Measurements from ENCODE around the gene HGF. TPM values are rescaled to one million over a fixed set of nuclear protein-coding genes. Genes with fewer than 3 reads are reported as not detected.

The HGF gene
- polyA plus RNA-seq, 1 experiment: 1.1 TPM

DNA sequence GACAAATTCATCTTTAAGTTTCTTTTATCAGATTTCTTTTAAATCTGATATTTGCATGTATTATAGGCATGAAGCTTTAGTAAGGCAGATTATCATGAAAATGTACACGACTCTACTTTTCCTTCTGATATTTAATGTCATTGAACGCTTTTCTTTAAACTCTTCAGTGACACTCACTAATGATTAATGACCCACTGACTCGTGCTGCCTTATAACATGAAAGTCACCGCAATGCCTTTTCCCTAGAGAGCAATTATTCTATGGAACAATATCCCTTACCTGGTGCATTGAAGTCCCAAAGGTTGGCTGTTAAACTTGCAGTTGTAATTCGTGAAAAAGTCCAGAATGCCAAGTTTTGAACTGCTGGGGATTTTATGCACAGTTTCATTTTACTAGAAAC lies 33.4 kb upstream of the HGF start:
- TF ChIP-seq, protein P1, sequence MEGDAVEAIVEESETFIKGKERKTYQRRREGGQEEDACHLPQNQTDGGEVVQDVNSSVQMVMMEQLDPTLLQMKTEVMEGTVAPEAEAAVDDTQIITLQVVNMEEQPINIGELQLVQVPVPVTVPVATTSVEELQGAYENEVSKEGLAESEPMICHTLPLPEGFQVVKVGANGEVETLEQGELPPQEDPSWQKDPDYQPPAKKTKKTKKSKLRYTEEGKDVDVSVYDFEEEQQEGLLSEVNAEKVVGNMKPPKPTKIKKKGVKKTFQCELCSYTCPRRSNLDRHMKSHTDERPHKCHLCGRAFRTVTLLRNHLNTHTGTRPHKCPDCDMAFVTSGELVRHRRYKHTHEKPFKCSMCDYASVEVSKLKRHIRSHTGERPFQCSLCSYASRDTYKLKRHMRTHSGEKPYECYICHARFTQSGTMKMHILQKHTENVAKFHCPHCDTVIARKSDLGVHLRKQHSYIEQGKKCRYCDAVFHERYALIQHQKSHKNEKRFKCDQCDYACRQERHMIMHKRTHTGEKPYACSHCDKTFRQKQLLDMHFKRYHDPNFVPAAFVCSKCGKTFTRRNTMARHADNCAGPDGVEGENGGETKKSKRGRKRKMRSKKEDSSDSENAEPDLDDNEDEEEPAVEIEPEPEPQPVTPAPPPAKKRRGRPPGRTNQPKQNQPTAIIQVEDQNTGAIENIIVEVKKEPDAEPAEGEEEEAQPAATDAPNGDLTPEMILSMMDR (IDR thresholded peaks at IDR 0.05; ENCODE audit: insufficient read depth, low read depth, low read length): no peak
- H3K36me3 ChIP-seq (ENCODE audit: control insufficient read depth, insufficient read depth, low read length): no peaks in the 10 kb centered on the region
- DNase-seq (ENCODE audit: low read depth): no peak
- ChIA-PET POLR2A (no interaction called here), CTCF (no interaction called here)
- H3K4me3 ChIP-seq (ENCODE audit: low read depth, low read length): no peak overlapping the region
- H3K27me3 ChIP-seq (ENCODE audit: control insufficient read depth, insufficient read depth, low read length): no peaks in the 10 kb centered on the region

DNA sequence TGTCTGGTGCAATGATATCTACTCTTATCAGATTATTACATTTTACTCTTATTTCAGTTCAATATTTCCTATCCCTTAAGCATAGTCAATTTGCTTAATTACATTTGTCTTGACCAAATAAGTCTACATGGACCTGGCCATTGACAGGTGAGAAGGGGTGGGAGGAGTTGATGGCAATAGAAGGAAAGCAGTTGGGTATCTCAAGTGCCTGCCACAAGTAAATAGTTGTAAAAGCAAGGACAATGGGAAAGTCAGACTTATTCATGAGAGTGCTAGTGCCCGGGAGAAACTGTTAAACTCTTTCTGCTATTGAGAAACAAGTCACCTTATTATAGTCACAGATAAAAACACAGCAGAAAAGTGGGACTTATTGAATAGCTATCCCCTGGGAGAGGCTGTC lies 32.4 kb upstream of the HGF start:
- Histone ChIP-seq H3K27me3 (ENCODE audit: control insufficient read depth, insufficient read depth, low read length) (no peaks in the 10 kb centered on the region), H3K36me3 (ENCODE audit: control insufficient read depth, insufficient read depth, low read length) (no peaks in the 10 kb centered on the region), H3K4me3 (ENCODE audit: low read depth, low read length) (no peak overlapping the region)
- ChIA-PET POLR2A (no interaction called here), CTCF (interaction anchor here (2.1 kb wide), 1 partner anchor 13 kb away, joined by 5 read pairs; no protein-coding TSS in a partner anchor)
- TF ChIP-seq, protein P1 (IDR thresholded peaks at IDR 0.05; ENCODE audit: insufficient read depth, low read depth, low read length): no peak
- no peak for DNase-seq (ENCODE audit: low read depth)

DNA sequence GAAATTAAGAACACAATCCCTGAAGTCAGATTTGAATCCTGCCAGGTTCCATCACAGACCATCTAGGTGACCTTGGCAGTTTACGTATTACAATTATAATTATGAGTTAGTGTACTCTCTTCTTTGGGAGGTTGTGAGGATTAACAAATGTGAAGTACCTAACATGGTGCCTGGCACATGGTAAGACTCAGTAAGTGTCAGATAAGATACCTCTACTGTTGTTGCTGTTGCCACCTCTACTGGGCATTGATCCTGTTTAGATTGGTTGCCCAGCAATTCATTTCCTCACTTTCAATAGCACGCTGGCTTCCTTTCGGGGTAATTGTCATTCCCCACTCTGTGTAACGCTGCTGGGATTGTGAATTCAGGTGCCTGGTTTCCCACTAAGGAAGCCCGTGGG lies 31.7 kb upstream of the HGF start:
- Histone ChIP-seq H3K36me3 (ENCODE audit: control insufficient read depth, insufficient read depth, low read length) (no peaks in the 10 kb centered on the region), H3K27me3 (ENCODE audit: control insufficient read depth, insufficient read depth, low read length) (no peaks in the 10 kb centered on the region), H3K4me3 (ENCODE audit: low read depth, low read length) (no peak overlapping the region)
- no peak for DNase-seq (ENCODE audit: low read depth)
- POLR2A ChIA-PET: no interaction called here
- CTCF ChIA-PET: interaction anchor here (2.1 kb wide), 1 partner anchor 14 kb away, joined by 5 read pairs; no protein-coding TSS in a partner anchor
- TF ChIP-seq, protein P1 (IDR thresholded peaks at IDR 0.05; ENCODE audit: insufficient read depth, low read depth, low read length): no peak

DNA sequence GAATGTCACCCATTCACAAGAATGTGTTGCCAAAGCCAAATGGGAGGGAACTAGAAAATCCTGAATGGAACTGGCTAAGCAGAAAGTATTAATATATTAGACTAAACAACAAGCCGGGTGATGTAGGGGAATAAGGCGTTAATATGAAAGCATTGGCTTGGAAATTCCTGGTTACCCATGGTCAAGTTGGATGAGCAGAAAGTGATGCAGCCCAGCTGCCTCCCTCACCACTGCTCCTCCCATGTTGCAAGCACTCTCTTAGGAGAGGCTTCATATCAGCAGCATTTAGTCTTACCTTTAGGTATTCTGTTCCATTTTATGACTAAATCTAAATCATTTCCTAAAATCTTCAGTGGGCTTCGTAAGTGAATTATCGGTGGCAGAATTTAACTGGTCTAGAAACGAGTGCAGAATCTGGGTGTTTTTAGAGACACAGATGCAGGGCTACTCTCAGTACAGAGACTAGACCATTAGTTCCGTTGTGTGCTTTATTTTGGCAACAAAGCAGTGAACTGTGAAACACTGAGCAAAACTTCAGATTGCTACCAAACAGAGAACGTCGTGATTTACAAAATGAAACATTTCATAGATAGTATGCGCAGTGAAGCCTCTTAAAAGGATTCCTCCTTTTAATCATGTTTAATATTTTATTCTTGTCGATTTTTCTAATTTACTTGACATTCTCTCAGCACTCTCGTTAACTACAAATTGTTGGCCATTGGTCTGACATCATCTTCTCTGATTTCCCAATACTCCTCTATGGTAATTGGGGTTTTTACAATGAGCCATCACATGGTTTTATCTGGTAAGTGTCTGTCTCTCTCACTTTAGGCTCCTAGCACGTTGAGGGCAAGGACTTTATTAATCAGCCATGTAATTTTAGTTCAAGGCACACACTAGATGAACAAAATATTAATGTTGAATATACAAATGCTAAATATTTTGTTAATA lies 22.0 kb upstream of the HGF start:
- H3K36me3 ChIP-seq (ENCODE audit: control insufficient read depth, insufficient read depth, low read length): no peaks in the 10 kb centered on the region
- TF ChIP-seq, protein P1 (IDR thresholded peaks at IDR 0.05; ENCODE audit: insufficient read depth, low read depth, low read length): no peak
- CTCF ChIA-PET: no interaction called here
- DNase-seq (ENCODE audit: low read depth): no peak
- POLR2A ChIA-PET: no interaction called here
- no peak overlapping the region for H3K4me3 ChIP-seq (ENCODE audit: low read depth, low read length)
- no peaks in the 10 kb centered on the region for H3K27me3 ChIP-seq (ENCODE audit: control insufficient read depth, insufficient read depth, low read length)

DNA sequence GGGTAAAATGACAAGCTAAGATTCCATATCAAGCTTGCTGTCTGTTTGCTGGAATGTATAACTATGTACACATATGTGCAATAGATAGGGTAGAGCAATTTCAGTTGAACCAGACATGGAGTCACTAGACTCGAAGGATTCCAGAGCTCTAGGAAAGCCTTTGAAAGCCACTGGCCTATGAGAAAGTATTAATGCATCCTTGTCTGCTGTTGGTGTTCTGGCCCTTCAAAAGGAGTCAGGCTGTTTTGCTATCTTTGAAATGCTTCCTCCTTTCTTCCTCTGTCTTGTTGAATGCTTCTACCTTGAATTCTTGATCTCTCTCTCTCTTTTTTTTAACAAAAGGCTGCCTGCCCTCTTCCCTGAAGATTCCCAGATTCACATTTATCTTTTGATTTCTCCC lies 20.8 kb upstream of the HGF start:
- H3K36me3 ChIP-seq (ENCODE audit: control insufficient read depth, insufficient read depth, low read length): no peaks in the 10 kb centered on the region
- ChIA-PET POLR2A (no interaction called here), CTCF (interaction anchor here (1.2 to 1.8 kb wide), 2 partner anchors 14 to 290 kb away, joined by 5 read pairs; no protein-coding TSS in a partner anchor)
- DNase-seq (ENCODE audit: low read depth): no peak
- H3K4me3 ChIP-seq (ENCODE audit: low read depth, low read length): no peak overlapping the region
- TF ChIP-seq, protein P1 (IDR thresholded peaks at IDR 0.05; ENCODE audit: insufficient read depth, low read depth, low read length): no peak
- H3K27me3 ChIP-seq (ENCODE audit: control insufficient read depth, insufficient read depth, low read length): no peaks in the 10 kb centered on the region
